Activated naive CD4-positive, alpha-beta T cell treated with anti-CD3 and anti-CD28 coated beads for 36 hours (primary cell): ENCODE measurements around the gene SRC. TPM values are rescaled to one million over a fixed set of nuclear protein-coding genes. Genes with fewer than 3 reads are reported as not detected.

Source experiments
- CTCF ChIA-PET: fragments of 350-600 bp; sonication (Branson Sonifier 250); formaldehyde crosslinking; loops from one replicate; lab custom pipeline; 2021; ENCODE audit warnings: antibody characterized with exemption; lab: Charles Lee
- DNase-seq: peaks from one replicate; pipeline ENCODE4 v3.0.0-alpha.2; 2020
- H3K27ac Mint-ChIP-seq: one replicate; pipeline ENCODE4 v1.8.0; 2021; ENCODE audit warnings: mild to moderate bottlenecking, mixed read lengths
- H3K27me3 Mint-ChIP-seq: one replicate; pipeline ENCODE4 v1.8.0; 2021; ENCODE audit warnings: low read depth, mixed read lengths
- H3K36me3 Mint-ChIP-seq: one replicate; pipeline ENCODE4 v1.8.0; 2021; ENCODE audit warnings: low read depth, mixed read lengths
- H3K4me1 Mint-ChIP-seq: one replicate; pipeline ENCODE4 v1.8.0; 2021; ENCODE audit warnings: low read depth, mixed read lengths
- H3K4me3 Mint-ChIP-seq: one replicate; pipeline ENCODE4 v1.8.0; 2021; ENCODE audit warnings: mild to moderate bottlenecking, moderate library complexity, mixed read lengths
- H3K9me3 Mint-ChIP-seq: one replicate; pipeline ENCODE4 v1.8.0; 2021; ENCODE audit warnings: mixed read lengths
- intact Hi-C: fragments of 100-400 bp; cut with micrococcal nuclease; formaldehyde crosslinking; loops from one replicate; pipeline ENCODE4 v1.15.1; 2023
- total RNA-seq, 2 experiments: library from RNA; stranded (reverse); gene quantifications; one replicate each; pipeline ENCODE4 v1.2.3, GENCODE V29; 2021

SRC gene
- total RNA-seq, 2 experiments from 2014 or later: 2.0 to 2.8 TPM

- Mint-ChIP-seq H3K4me3 (no peak overlapping the region), H3K36me3 (peaks cover 5% of the 10 kb centered on the region), H3K27ac (no peak overlapping the region), H3K4me1 (peaks cover 28% of the 10 kb centered on the region), H3K9me3 (no peaks in the 10 kb centered on the region), H3K27me3 (no peaks in the 10 kb centered on the region)
- CTCF ChIA-PET: no interaction called here
- intact Hi-C loops: no loop called here
- DNase-seq: no peak
Observed at GRCh38 chr20:37316775-37317170, 29.2 kb upstream of the SRC start.

- no peak overlapping the region for H3K4me3 Mint-ChIP-seq
- intact Hi-C loops: no loop called here
- DNase-seq: no peak
- no peak overlapping the region for H3K27ac Mint-ChIP-seq
- H3K9me3 Mint-ChIP-seq: no peaks in the 10 kb centered on the region
- CTCF ChIA-PET: no interaction called here
- peaks cover 4% of the 10 kb centered on the region for H3K36me3 Mint-ChIP-seq
- no peaks in the 10 kb centered on the region for H3K27me3 Mint-ChIP-seq
- peaks cover 28% of the 10 kb centered on the region for H3K4me1 Mint-ChIP-seq
Observed at GRCh38 chr20:37317316-37317715, 28.6 kb upstream of the SRC start.

GRCh38 chr20:37317994-37318640 is 27.8 kb upstream of the SRC start:
- Mint-ChIP-seq H3K9me3 (no peaks in the 10 kb centered on the region), H3K4me3 (no peak overlapping the region), H3K27me3 (no peaks in the 10 kb centered on the region), H3K27ac (no peak overlapping the region), H3K36me3 (peaks cover 3% of the 10 kb centered on the region), H3K4me1 (peaks cover 28% of the 10 kb centered on the region)
- DNase-seq: no peak
- CTCF ChIA-PET: interaction anchor here (0.6 kb wide), 1 partner anchor 13 kb away, joined by 10 read pairs; no protein-coding TSS in a partner anchor
- intact Hi-C loops: no loop called here

- H3K36me3 Mint-ChIP-seq: peaks cover 3% of the 10 kb centered on the region
- no peaks in the 10 kb centered on the region for H3K27me3 Mint-ChIP-seq
- DNase-seq: no peak
- no peak overlapping the region for H3K4me3 Mint-ChIP-seq
- intact Hi-C loops: no loop called here
- H3K27ac Mint-ChIP-seq: no peak overlapping the region
- CTCF ChIA-PET: no interaction called here
- no peaks in the 10 kb centered on the region for H3K9me3 Mint-ChIP-seq
- peaks cover 22% of the 10 kb centered on the region for H3K4me1 Mint-ChIP-seq
Observed at GRCh38 chr20:37319151-37319671, 26.7 kb upstream of the SRC start.

- Mint-ChIP-seq H3K4me3 (no peak overlapping the region), H3K9me3 (no peaks in the 10 kb centered on the region), H3K27me3 (no peaks in the 10 kb centered on the region), H3K4me1 (no peaks in the 10 kb centered on the region), H3K27ac (no peak overlapping the region), H3K36me3 (no peaks in the 10 kb centered on the region)
- DNase-seq: no peak
- intact Hi-C loops: no loop called here
- CTCF ChIA-PET: no interaction called here
Observed at GRCh38 chr20:37323985-37324384, 22.0 kb upstream of the SRC start.

DNA sequence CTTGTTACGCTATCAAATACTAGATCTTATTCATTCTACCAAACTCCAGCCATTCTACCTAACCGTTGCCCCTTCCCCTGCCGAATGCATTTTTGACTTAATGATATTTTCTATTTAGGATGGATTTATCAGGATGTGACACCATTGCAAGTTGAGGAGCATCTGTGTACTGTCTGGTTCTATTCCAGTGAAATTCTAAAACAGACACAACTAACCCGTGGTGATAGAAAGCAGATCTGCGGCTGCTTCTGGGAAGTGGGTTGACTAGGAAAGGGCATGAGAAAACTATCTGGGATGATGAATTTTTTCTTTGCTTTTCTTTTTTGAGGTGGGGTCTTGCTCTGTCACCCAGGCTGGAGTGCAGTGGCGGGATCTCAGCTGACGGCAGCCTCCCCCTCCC is 20.7 kb upstream of the SRC start:
- Mint-ChIP-seq H3K4me1 (no peaks in the 10 kb centered on the region), H3K4me3 (no peak overlapping the region), H3K27me3 (no peaks in the 10 kb centered on the region), H3K9me3 (no peaks in the 10 kb centered on the region), H3K36me3 (no peaks in the 10 kb centered on the region), H3K27ac (no peak overlapping the region)
- DNase-seq: no peak
- CTCF ChIA-PET: interaction anchor here (0.6 kb wide), 2 partner anchors 19 to 390 kb away, joined by 3 to 5 read pairs; no protein-coding TSS in a partner anchor
- intact Hi-C loops: no loop called here

GRCh38 chr20:37326666-37327065 is 19.3 kb upstream of the SRC start:
- CTCF ChIA-PET: interaction anchor here (0.8 kb wide), 1 partner anchor 50 kb away, joined by 3 read pairs; no protein-coding TSS in a partner anchor
- intact Hi-C loops: no loop called here
- H3K9me3 Mint-ChIP-seq: no peaks in the 10 kb centered on the region
- no peak overlapping the region for H3K4me3 Mint-ChIP-seq
- no peaks in the 10 kb centered on the region for H3K27me3 Mint-ChIP-seq
- H3K36me3 Mint-ChIP-seq: no peaks in the 10 kb centered on the region
- H3K4me1 Mint-ChIP-seq: no peaks in the 10 kb centered on the region
- DNase-seq: no peak
- H3K27ac Mint-ChIP-seq: no peak overlapping the region

DNA sequence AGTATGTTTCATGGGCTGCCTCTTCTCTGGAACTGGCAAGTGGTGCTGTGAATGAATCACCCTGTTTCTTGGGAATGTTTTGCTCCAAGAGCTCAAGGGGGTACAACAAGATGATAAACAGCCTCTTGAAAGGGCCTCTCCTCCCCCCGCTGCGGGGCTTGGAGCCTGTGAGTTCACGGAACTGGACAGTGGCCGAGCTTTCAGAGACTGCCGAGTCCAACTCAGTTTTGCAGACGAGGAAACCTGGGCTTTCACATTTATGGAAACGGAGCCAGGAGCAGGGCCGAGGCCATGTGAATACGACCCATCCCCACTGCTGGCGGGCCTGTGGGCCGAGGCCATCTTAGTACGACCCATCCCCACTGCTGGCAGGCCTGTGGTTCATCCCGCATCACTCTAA is 18.2 kb upstream of the SRC start:
- DNase-seq: no peak
- Mint-ChIP-seq H3K36me3 (no peaks in the 10 kb centered on the region), H3K4me1 (no peaks in the 10 kb centered on the region), H3K9me3 (no peaks in the 10 kb centered on the region), H3K27me3 (no peaks in the 10 kb centered on the region), H3K4me3 (no peak overlapping the region), H3K27ac (no peak overlapping the region)
- CTCF ChIA-PET: no interaction called here
- intact Hi-C loops: no loop called here

- CTCF ChIA-PET: no interaction called here
- no peak overlapping the region for H3K27ac Mint-ChIP-seq
Observed at GRCh38 chr20:37328149-37328945, 17.6 kb upstream of the SRC start.

DNA sequence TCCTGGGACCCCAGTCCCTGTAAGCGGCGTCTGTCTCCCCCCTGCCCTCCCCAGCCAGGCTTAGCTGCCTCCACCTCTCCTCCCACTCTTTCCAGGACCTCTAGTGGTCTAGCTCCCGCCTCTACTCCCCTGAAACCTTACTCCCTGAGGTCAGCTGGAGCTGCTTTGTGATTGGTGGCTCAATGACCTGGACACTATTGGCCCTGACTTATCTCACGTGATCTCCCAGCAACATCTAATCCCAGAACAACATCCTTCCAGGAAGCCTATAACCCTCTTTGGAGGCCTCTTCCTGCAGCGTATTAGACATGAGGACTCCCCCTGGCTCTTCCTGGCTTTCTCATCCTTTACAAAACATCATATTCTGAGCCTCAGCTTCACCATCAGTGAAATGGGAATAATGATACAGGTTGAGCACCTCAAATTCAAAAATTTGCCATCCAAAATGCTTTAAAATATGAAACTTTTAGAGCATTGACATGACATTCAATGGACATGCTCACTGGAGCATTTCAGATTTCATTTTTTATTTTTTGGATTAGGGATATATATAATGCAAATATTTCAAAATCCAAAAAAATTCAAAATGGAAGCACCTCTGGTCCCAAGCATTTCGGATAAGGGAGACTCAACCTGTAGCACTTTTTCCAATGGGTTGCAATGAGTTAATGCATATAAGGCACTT is 16.3 kb upstream of the SRC start:
- no peaks in the 10 kb centered on the region for H3K36me3 Mint-ChIP-seq
- H3K27ac Mint-ChIP-seq: no peak overlapping the region
- no peak for DNase-seq
- H3K4me3 Mint-ChIP-seq: no peak overlapping the region
- no peaks in the 10 kb centered on the region for H3K4me1 Mint-ChIP-seq
- CTCF ChIA-PET: no interaction called here
- no peaks in the 10 kb centered on the region for H3K27me3 Mint-ChIP-seq
- intact Hi-C loops: no loop called here
- H3K9me3 Mint-ChIP-seq: no peaks in the 10 kb centered on the region

More at GRCh38 chr20:37328149-37328945, 17.6 kb upstream of the SRC start:
- intact Hi-C loops: no loop called here
- H3K4me3 Mint-ChIP-seq: no peak overlapping the region
- H3K36me3 Mint-ChIP-seq: no peaks in the 10 kb centered on the region
- no peaks in the 10 kb centered on the region for H3K27me3 Mint-ChIP-seq
- no peak for DNase-seq
- H3K9me3 Mint-ChIP-seq: no peaks in the 10 kb centered on the region
- H3K4me1 Mint-ChIP-seq: no peaks in the 10 kb centered on the region

GRCh38 chr20:37330316-37330715 is 15.6 kb upstream of the SRC start:
- intact Hi-C loops: no loop called here
- CTCF ChIA-PET: interaction anchor here (0.6 kb wide), 1 partner anchor 12 kb away, joined by 10 read pairs; no protein-coding TSS in a partner anchor
- Mint-ChIP-seq H3K9me3 (no peaks in the 10 kb centered on the region), H3K27ac (no peak overlapping the region), H3K4me3 (no peak overlapping the region), H3K27me3 (no peaks in the 10 kb centered on the region), H3K4me1 (no peaks in the 10 kb centered on the region), H3K36me3 (no peaks in the 10 kb centered on the region)
- DNase-seq: no peak
